Activated T-helper 2 cell treated with anti-CD3 and anti-CD28 coated beads, Interferon-gamma antibody, Interleukin-2, Interleukin-4, amounts not matched to agents 10 μg/mL and 5 μg/mL and 100 μg/mL, durations not matched to agents 14 hours and 24 hours and 36 hours (primary cell): ENCODE measurements around the gene DDX17. TPM values are rescaled to one million over a fixed set of nuclear protein-coding genes. Genes with fewer than 3 reads are reported as not detected.
A peak's percentile ranks its signal among the peaks of the same experiment; 100 is the strongest.

Experiments used
- DNase-seq: peaks from one replicate; pipeline ENCODE4 v3.0.0; 2021; ENCODE audit warnings: low spot score
- H3K27ac Mint-ChIP-seq: one replicate; pipeline ENCODE4 v1.8.0; 2021; ENCODE audit warnings: mixed read lengths
- H3K27me3 Mint-ChIP-seq: one replicate; pipeline ENCODE4 v1.8.0; 2021; ENCODE audit warnings: low read depth, mixed read lengths
- H3K36me3 Mint-ChIP-seq: one replicate; pipeline ENCODE4 v1.8.0; 2021; ENCODE audit warnings: low read depth, mixed read lengths
- H3K4me1 Mint-ChIP-seq: one replicate; pipeline ENCODE4 v1.8.0; 2021; ENCODE audit warnings: low read depth, mixed read lengths
- H3K4me3 Mint-ChIP-seq: one replicate; pipeline ENCODE4 v1.8.0; 2021; ENCODE audit warnings: low read depth, mild to moderate bottlenecking, moderate library complexity, mixed read lengths
- H3K9me3 Mint-ChIP-seq: one replicate; pipeline ENCODE4 v1.8.0; 2021; ENCODE audit warnings: mixed read lengths
- intact Hi-C: fragments of 100-400 bp; cut with micrococcal nuclease; formaldehyde crosslinking; loops from one replicate; pipeline ENCODE4 v1.15.1; 2023
- total RNA-seq: library from RNA; stranded (reverse); gene quantifications from 2 replicates; pipeline ENCODE4 v1.2.3, GENCODE V29; 2022

The DDX17 gene
- total RNA-seq = 378 and 391 TPM in 2 replicates

- peaks cover 48% of the 10 kb centered on the region for H3K36me3 Mint-ChIP-seq
- peak within 1 kb of the TSS; percentile 99 for H3K4me3 Mint-ChIP-seq
- intact Hi-C loops = loop anchor here (1.0 to 5.0 kb wide), 4 partner anchors 16 to 201 kb away; partner anchors contain the start of genes DMC1 and GTPBP1
- peaks cover 36% of the 10 kb centered on the region for H3K4me1 Mint-ChIP-seq
- DNase-seq = peak; percentile 94
- H3K27me3 Mint-ChIP-seq = no peaks in the 10 kb centered on the region
- H3K9me3 Mint-ChIP-seq = no peaks in the 10 kb centered on the region
- H3K27ac Mint-ChIP-seq = peak within 1 kb of the TSS; percentile 100
These were observed at the start of gene DDX17 for GRCh38 chr22:38506118-38506962. TSS of gene DDX17 (minus strand) at chr22:38506311.

DNA sequence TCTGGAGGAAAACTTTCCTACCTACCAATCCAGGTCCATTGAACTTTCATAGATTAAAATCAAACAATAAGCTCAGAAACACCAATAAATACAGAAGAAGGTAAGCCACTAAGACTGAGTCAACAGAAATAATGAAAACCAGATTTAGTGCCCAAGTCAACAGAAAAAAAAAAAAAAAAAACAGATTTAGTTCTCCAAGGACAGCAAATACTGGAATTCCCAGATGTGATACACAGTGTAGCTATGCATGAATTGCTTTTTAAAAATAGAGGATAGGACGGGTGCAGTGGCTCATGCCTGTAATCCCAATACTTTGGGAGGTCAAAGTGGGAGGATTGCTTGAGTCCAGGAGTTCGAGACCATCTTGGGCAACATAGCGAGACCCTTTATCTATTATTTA, 48.2 kb upstream of the DDX17 start:
- Mint-ChIP-seq H3K4me1 (no peaks in the 10 kb centered on the region), H3K27me3 (no peaks in the 10 kb centered on the region), H3K4me3 (no peak overlapping the region), H3K36me3 (peaks cover 4% of the 10 kb centered on the region), H3K9me3 (no peaks in the 10 kb centered on the region), H3K27ac (no peak overlapping the region)
- no peak for DNase-seq
- intact Hi-C loops = no loop called here

GRCh38 chr22:38549101-38549894, 43.2 kb upstream of the DDX17 start:
- H3K4me3 Mint-ChIP-seq = no peak overlapping the region
- H3K4me1 Mint-ChIP-seq = no peaks in the 10 kb centered on the region
- no peak for DNase-seq
- no peaks in the 10 kb centered on the region for H3K27me3 Mint-ChIP-seq
- H3K27ac Mint-ChIP-seq = no peak overlapping the region
- intact Hi-C loops = no loop called here
- peaks cover 24% of the 10 kb centered on the region for H3K36me3 Mint-ChIP-seq
- H3K9me3 Mint-ChIP-seq = peaks cover 2% of the 10 kb centered on the region

DNA sequence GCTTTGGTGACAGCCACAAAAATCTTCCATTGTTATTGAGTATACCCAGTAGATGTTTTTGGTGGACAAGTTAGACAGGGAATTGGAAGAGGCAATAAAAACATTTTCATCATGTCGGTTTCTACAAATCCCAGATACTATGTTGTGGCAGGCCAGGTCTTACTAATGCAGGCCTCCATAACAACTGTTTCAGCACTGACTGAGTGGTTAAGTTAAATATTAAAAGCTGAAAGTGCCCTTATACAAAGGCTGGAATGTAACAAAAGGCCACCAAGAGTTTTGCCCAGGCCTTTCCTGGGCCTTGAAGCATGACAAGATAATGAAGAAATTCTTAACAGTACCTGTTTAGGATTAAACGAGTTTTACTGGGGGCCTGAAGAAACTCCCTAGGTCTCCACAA, 34.6 kb upstream of the DDX17 start:
- Mint-ChIP-seq H3K9me3 (peaks cover 23% of the 10 kb centered on the region), H3K4me1 (no peaks in the 10 kb centered on the region), H3K4me3 (no peak overlapping the region), H3K27ac (no peak overlapping the region), H3K36me3 (peaks cover 36% of the 10 kb centered on the region), H3K27me3 (no peaks in the 10 kb centered on the region)
- DNase-seq = no peak
- intact Hi-C loops = no loop called here

DNA sequence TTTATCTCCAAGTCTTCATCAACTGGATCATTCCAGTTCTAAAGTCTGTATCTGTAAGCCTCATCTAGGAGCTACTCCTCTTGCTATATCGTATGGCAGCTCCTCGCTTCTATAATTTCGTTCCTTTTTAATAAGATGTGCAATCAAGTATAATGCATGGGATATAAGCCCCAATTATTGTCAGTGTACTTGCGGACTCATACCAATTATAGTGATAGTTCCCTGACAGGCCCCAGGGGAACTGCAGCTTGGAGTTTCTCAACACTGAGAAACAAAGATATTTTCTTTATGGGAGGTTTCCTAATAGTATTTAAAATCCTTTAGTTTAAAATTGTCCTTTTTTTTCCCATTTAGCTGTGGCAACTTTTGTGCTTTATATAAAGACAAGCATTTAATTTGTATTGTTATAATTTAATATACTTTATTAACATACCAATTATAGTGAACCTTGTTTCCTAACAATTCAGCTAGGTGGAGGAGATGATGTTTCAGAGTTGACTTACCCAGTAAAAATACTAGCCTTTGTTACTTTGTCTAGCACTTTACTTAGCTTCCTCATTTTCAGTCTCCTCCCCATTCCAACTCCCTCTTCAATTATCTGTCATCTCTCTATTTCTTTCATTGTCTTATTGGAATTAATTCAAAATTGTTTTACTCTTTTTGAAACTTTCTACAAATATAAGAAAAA, 25.3 kb upstream of the DDX17 start:
- no peaks in the 10 kb centered on the region for H3K27me3 Mint-ChIP-seq
- peaks cover 9% of the 10 kb centered on the region for H3K4me1 Mint-ChIP-seq
- no peak for DNase-seq
- H3K27ac Mint-ChIP-seq = peak overlapping the region; percentile 89
- H3K4me3 Mint-ChIP-seq = peak overlapping the region; percentile 47
- H3K36me3 Mint-ChIP-seq = peaks cover 12% of the 10 kb centered on the region
- H3K9me3 Mint-ChIP-seq = no peaks in the 10 kb centered on the region
- intact Hi-C loops = no loop called here

DNA sequence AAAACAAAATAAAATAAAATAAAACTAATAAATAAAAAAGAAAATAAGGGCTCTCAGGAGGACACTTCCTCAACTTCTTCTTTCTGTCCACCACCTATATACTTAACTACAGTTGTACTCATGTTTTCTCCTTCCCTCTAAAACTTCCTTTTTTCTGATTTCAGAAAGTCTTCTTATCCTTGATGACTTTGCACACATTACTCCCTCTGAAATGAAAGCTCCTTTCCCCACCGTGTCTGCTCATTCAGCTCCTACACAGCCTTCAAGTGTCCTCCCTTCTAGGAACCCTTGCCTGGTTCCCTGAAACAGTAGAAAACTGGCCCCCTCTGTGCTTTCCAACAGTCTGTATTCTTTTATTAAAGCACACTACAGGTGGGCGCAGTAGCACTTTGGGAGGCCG, 18.3 kb upstream of the DDX17 start:
- Mint-ChIP-seq H3K27me3 (no peaks in the 10 kb centered on the region), H3K36me3 (peaks cover 5% of the 10 kb centered on the region), H3K4me3 (no peak overlapping the region), H3K4me1 (peaks cover 5% of the 10 kb centered on the region), H3K27ac (no peak overlapping the region), H3K9me3 (no peaks in the 10 kb centered on the region)
- no peak for DNase-seq
- intact Hi-C loops = no loop called here

DNA sequence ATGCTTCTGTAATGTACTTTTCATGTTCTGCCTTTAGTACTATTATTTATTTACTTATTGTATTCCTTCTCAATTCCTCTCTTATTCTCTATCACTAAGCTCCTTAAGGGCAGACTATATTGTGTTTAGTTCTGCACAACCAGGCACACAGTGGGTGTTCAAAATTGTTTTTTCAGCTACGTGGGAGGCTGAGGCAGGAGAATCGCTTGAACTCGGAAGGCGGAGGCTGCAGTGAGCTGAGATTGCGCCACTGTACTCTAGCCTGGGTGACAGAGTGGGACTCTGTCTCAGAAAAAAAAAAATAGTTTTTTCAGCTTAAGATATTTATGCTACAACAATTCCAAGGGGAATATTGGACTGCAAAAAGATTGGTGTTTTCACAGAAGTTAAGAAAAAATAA, 17.4 kb upstream of the DDX17 start:
- Mint-ChIP-seq H3K27ac (no peak overlapping the region), H3K4me3 (no peak overlapping the region), H3K36me3 (peaks cover 2% of the 10 kb centered on the region), H3K9me3 (no peaks in the 10 kb centered on the region), H3K4me1 (peaks cover 2% of the 10 kb centered on the region), H3K27me3 (no peaks in the 10 kb centered on the region)
- intact Hi-C loops = no loop called here
- no peak for DNase-seq

- H3K4me1 Mint-ChIP-seq = peaks cover 2% of the 10 kb centered on the region
- no peak for DNase-seq
- peaks cover 2% of the 10 kb centered on the region for H3K36me3 Mint-ChIP-seq
- no peaks in the 10 kb centered on the region for H3K27me3 Mint-ChIP-seq
- no peaks in the 10 kb centered on the region for H3K9me3 Mint-ChIP-seq
- H3K27ac Mint-ChIP-seq = no peak overlapping the region
- intact Hi-C loops = no loop called here
- H3K4me3 Mint-ChIP-seq = no peak overlapping the region
These were observed 16.9 kb upstream of the DDX17 start for GRCh38 chr22:38523029-38523428.

DNA sequence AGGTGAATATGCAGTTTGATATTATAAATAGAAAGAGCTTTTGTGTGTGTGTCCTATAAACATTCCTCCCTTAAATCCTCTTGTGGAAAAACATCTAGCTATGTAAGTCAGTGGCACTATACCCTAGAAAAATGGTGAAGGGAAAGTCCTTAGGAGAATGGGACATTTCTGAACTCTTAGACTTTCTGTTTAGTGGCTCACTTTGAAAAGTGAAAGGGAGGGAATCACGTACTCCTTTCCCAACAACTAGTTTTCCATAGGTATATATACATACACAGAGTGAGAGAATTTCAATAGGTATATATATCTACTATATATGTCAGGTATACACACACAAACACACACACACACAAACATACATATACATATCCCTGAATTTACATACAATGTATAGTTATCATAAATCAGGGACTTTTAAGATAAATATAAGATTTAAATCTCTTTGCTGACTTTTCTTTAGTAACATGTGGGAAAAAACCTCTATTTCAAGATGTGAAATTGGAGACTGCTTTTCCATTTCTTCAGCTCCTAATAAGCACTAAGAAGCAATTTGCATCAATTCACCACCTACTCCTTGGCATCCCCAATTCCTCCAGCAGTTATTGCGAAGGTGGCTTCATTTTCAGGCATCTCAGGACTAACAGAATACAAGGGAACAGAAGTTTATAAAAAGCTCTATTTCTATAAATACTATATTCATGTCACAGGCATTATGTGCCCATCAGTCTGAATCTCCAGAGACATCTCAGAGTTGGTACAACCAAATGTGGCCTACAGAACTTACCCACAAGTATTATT, 13.5 kb upstream of the DDX17 start:
- no peak overlapping the region for H3K4me3 Mint-ChIP-seq
- H3K36me3 Mint-ChIP-seq = peaks cover 2% of the 10 kb centered on the region
- H3K27ac Mint-ChIP-seq = no peak overlapping the region
- intact Hi-C loops = no loop called here
- H3K27me3 Mint-ChIP-seq = no peaks in the 10 kb centered on the region
- H3K4me1 Mint-ChIP-seq = peaks cover 2% of the 10 kb centered on the region
- no peak for DNase-seq
- H3K9me3 Mint-ChIP-seq = no peaks in the 10 kb centered on the region

GRCh38 chr22:38518620-38519019, 12.5 kb upstream of the DDX17 start:
- Mint-ChIP-seq H3K4me3 (no peak overlapping the region), H3K36me3 (no peaks in the 10 kb centered on the region), H3K27ac (no peak overlapping the region), H3K9me3 (no peaks in the 10 kb centered on the region), H3K27me3 (no peaks in the 10 kb centered on the region), H3K4me1 (no peaks in the 10 kb centered on the region)
- no peak for DNase-seq
- intact Hi-C loops = no loop called here

- intact Hi-C loops = no loop called here
- no peaks in the 10 kb centered on the region for H3K27me3 Mint-ChIP-seq
- H3K9me3 Mint-ChIP-seq = no peaks in the 10 kb centered on the region
- no peaks in the 10 kb centered on the region for H3K4me1 Mint-ChIP-seq
- peak; percentile 36 for DNase-seq
- H3K36me3 Mint-ChIP-seq = no peaks in the 10 kb centered on the region
- H3K27ac Mint-ChIP-seq = no peak overlapping the region
- no peak overlapping the region for H3K4me3 Mint-ChIP-seq
These were observed 7.0 kb upstream of the DDX17 start for GRCh38 chr22:38513063-38513462.

DNA sequence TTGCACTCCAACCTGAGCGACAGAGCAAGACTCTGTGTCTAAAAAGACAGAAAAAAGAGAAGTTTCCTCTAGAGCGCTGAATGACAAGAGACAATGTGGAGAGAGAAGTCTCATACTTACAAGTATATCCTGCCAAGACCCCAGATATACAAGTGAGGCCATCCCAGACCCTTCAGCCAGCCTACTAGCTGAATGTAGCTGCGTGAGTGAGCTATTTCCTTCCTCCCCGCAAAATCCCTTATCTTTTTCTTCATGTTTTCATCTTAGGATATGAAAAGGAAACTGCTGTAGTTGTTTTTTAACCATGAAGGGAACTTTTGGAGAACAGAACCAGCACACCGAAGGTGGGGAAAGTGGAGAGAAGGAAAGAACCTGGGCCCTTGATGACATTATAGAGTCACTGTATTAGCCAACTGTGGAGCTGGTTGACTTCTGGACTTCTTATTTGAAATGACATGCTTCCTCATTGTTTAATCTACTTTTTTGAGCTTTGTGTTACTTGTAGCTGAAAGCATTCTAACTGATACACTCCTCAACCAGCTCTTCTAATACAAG, 4.4 kb upstream of the DDX17 start:
- no peaks in the 10 kb centered on the region for H3K9me3 Mint-ChIP-seq
- peaks cover 7% of the 10 kb centered on the region for H3K36me3 Mint-ChIP-seq
- intact Hi-C loops = no loop called here
- H3K4me3 Mint-ChIP-seq = no peak overlapping the region
- no peaks in the 10 kb centered on the region for H3K27me3 Mint-ChIP-seq
- H3K4me1 Mint-ChIP-seq = peaks cover 5% of the 10 kb centered on the region
- no peak for DNase-seq
- H3K27ac Mint-ChIP-seq = no peak overlapping the region
